HepG2 (cell line): ENCODE measurements around the gene UQCR11. TPM values are rescaled to one million over a fixed set of nuclear protein-coding genes. Genes with fewer than 3 reads are reported as not detected.

ENCODE experiments used
- ATAC-seq: fragments of 200-7000 bp; cut with Tn5 transposase; 3 replicates; pipeline ENCODE4 v1.9.1; 2020; ENCODE audit warnings: mild to moderate bottlenecking, moderate library complexity
- BruUV-seq: library from RNA; stranded (reverse); fragments of 400-500 nt; replicated peaks from 2 replicates; lab custom pipeline; 2021; lab: Mats Ljungman, UMichigan
- CTCF ChIA-PET: fragments of 300-600 bp; formaldehyde crosslinking; extraction: SDS; loops from one replicate; lab custom pipeline; 2021; ENCODE audit warnings: low total read pairs, inconsistent platforms, low intra/inter-chr PET ratio; lab: Yijun Ruan, JAX
- POLR2A ChIA-PET: fragments of 350-600 bp; sonication (Branson Sonifier 250); formaldehyde crosslinking; loops from one replicate; lab custom pipeline; 2020; ENCODE audit warnings: antibody characterized with exemption, inconsistent platforms; lab: Yijun Ruan, JAX
- DNase-seq: peaks from one replicate; pipeline ENCODE4 v3.0.0-alpha.2; 2015; ENCODE audit warnings: low spot score
- FAIRE-seq: peaks from 3 replicates; lab custom pipeline; 2011; peaks lifted over from hg19 to GRCh38; lab: Jason Lieb, UNC
- H2AFZ ChIP-seq: one replicate; pipeline ENCODE4 v1.6.1; 2011; ENCODE audit warnings: low read length, inconsistent platforms
- H3K27ac ChIP-seq: fragments of 300-600 bp; 3 replicates; pipeline ENCODE4 v1.8.0; 2011; ENCODE audit warnings: mixed run types, mild to moderate bottlenecking, mixed read lengths, low read length, inconsistent platforms; ENCODE audit not compliant: insufficient read depth; ENCODE audit errors: extremely low read length
- H3K27me3 ChIP-seq, 2 experiments: fragments of 200-600 bp in 1 of 2; 2 replicates in 1 of 2; 3 replicates in 1 of 2; pipeline versions ENCODE4 v1.6.0 to v1.8.0; 2011; ENCODE audit warnings: low read length in 2 of 2, mild to moderate bottlenecking in 2 of 2, moderate library complexity in 2 of 2, inconsistent platforms in 1 of 2; ENCODE audit not compliant: insufficient read depth in 2 of 2, control insufficient read depth in 1 of 2
- H3K36me3 ChIP-seq, 2 experiments: fragments of 200-600 bp in 1 of 2; replicated peaks in 1 of 2; 2 replicates in 1 of 2; 3 replicates in 1 of 2; pipeline versions ENCODE4 v1.5.1 to v1.8.0; 2011; ENCODE audit warnings: low read length in 2 of 2, inconsistent platforms in 1 of 2; ENCODE audit not compliant: insufficient read depth in 2 of 2, control insufficient read depth in 1 of 2
- H3K4me1 ChIP-seq: 2 replicates; pipeline ENCODE4 v1.5.1; 2012; ENCODE audit warnings: low read length, inconsistent platforms; ENCODE audit not compliant: insufficient read depth
- H3K4me2 ChIP-seq: 2 replicates; pipeline ENCODE4 v1.6.0; 2011; ENCODE audit warnings: low read depth, low read length, inconsistent platforms
- H3K4me3 ChIP-seq, 3 experiments: fragments of 200-600 bp in 1 of 3; sonication (generic), shearing (Covaris generic) in 1 of 3; replicated peaks in 1 of 3; 2 replicates each; pipeline ENCODE4 v1.5.1; 2011 to 2016; ENCODE audit warnings: low read length in 3 of 3, inconsistent platforms in 2 of 3, low read depth in 2 of 3, mild to moderate bottlenecking in 2 of 3, control low read depth in 1 of 3, mixed read lengths in 1 of 3; ENCODE audit not compliant: insufficient read depth in 1 of 3
- H3K79me2 ChIP-seq: one replicate; pipeline ENCODE4 v1.6.1; 2011; ENCODE audit warnings: low read length, inconsistent platforms; ENCODE audit not compliant: insufficient read depth
- H3K9ac ChIP-seq: 2 replicates; pipeline ENCODE4 v1.6.0; 2011; ENCODE audit warnings: mild to moderate bottlenecking, low read depth, low read length, inconsistent platforms; ENCODE audit not compliant: insufficient read depth
- H3K9me3 ChIP-seq: 2 replicates; pipeline ENCODE4 v1.5.1; 2012; ENCODE audit warnings: mild to moderate bottlenecking, low read length
- H4K20me1 ChIP-seq: 2 replicates; pipeline ENCODE4 v1.6.0; 2011; ENCODE audit warnings: inconsistent platforms, mild to moderate bottlenecking, low read length, moderate library complexity; ENCODE audit not compliant: insufficient read depth
- AGO2 ChIP-seq: fragments of 200-400 bp; formaldehyde crosslinking; optimal IDR thresholded peaks from 2 replicates; pipeline ENCODE3; 2017; ENCODE audit warnings: mild to moderate bottlenecking, low read depth, low read length, moderate library complexity
- DPF2 ChIP-seq: sonication (generic); formaldehyde crosslinking; IDR thresholded peaks from 2 replicates; pipeline ENCODE4 v1.4.0; 2020; ENCODE audit warnings: mild to moderate bottlenecking, low read depth, missing genetic modification reagents, borderline replicate concordance
- NFE2L1 ChIP-seq: sonication (generic); formaldehyde crosslinking; IDR thresholded peaks from 2 replicates; pipeline ENCODE4 v1.4.0; 2020; ENCODE audit warnings: missing genetic modification reagents, mild to moderate bottlenecking, borderline replicate concordance
- RBFOX2 ChIP-seq: fragments of 200-400 bp; formaldehyde crosslinking; IDR thresholded peaks from 2 replicates; pipeline ENCODE4 v1.6.1; 2017; ENCODE audit warnings: low read depth, mild to moderate bottlenecking, low read length
- WGBS: methylation state at CpG from one replicate; pipeline ENCODE4 v1.1.6; 2017; ENCODE audit warnings: low lambda C conversion rate; 5-methylcytosine and 5-hydroxymethylcytosine counted together
- in situ Hi-C: cut with HindIII; loops from 2 replicates; pipeline ENCODE4 v1.10.0; 2017; ENCODE audit warnings: low pct_unique_long_range_greater_than_20kb; ENCODE audit not compliant: extremely low pct_ligation_motif_present
- intact Hi-C: fragments of 100-400 bp; cut with micrococcal nuclease; formaldehyde crosslinking; loops from one replicate; pipeline ENCODE4 v1.10.0; 2022; ENCODE audit not compliant: unreplicated experiment
- polyA plus RNA-seq, 8 experiments: library from polyadenylated mRNA; depleted of rRNA in 3 of 8; stranded (reverse) in 7 of 8; unstranded in 1 of 8; fragments of >200 nt; fragmentation: Illumina TruSeq in 4 of 8; extraction: Trizol in 4 of 8; gene quantifications; 2 replicates each; pipeline versions ENCODE4 v1.2.1 to v1.2.3, GENCODE V29; 2011 to 2016; ENCODE audit warnings: low read depth in 4 of 8, missing spikeins in 1 of 8, mixed read lengths in 1 of 8; ENCODE audit not compliant: insufficient read depth in 1 of 8
- total RNA-seq, 5 experiments: library from RNA; depleted of rRNA; stranded (reverse); fragments of >200 nt; fragmentation: Illumina TruSeq; extraction: Trizol; gene quantifications; 2 replicates each; pipeline ENCODE4 v1.2.3, GENCODE V29; 2016; ENCODE audit warnings: low read depth in 1 of 5
- TF ChIP-seq, protein P1 (sequence below): sonication (generic); formaldehyde crosslinking; conservative IDR thresholded peaks from 2 replicates; pipeline ENCODE4 v1.4.0; 2020; ENCODE audit warnings: missing genetic modification reagents

Gene UQCR11
- total and polyA plus RNA-seq, 2 of the 13 experiments (the other 11 are each of a cell fraction or from before 2014, with no cell fraction given) = 125 to 214 TPM

- 100% methylated on average over 10 of the region's 15 CpGs for WGBS
- intact Hi-C loops = loop anchor here (10.0 kb wide), 1 partner anchor 55 kb away; no protein-coding TSS in a partner anchor
- no peak overlapping the region for H3K4me3 ChIP-seq
- ATAC-seq (no peak), DNase-seq (no peak), FAIRE-seq (no peak)
- H3K9me3 ChIP-seq = no peaks in the 10 kb centered on the region
- no TSS peak for BruUV-seq
- H3K9ac ChIP-seq = no peak overlapping the region
- ChIA-PET CTCF (no interaction called here), POLR2A (no interaction called here)
- H3K79me2 ChIP-seq = peaks cover 33% of the 10 kb centered on the region
- H4K20me1 ChIP-seq = peaks cover 5% of the 10 kb centered on the region; the same call in 1 of the 2 replicates
- TF ChIP-seq RBFOX2 (peak; percentile 51; the same call in 1 of the 2 replicates), NFE2L1 (CRISPR knock-in tag) (no peak), DPF2 (CRISPR knock-in tag) (no peak)
- no peak overlapping the region for H3K4me2 ChIP-seq
- peaks cover 20% of the 10 kb centered on the region for H3K4me1 ChIP-seq
- in situ Hi-C loops = no loop called here
- peaks cover 13 to 31% of the 10 kb centered on the region in 2 experiments for H3K36me3 ChIP-seq
- H3K27ac ChIP-seq = no peak overlapping the region
- no peaks in the 10 kb centered on the region; a peak in 1 of 5 replicates for H3K27me3 ChIP-seq
- H2AFZ ChIP-seq = no peak overlapping the region
Measured at GRCh38 chr19:1599460-1599846, 5.8 kb downstream of the UQCR11 start.

GRCh38 chr19:1598777-1599459, 6.3 kb downstream of the UQCR11 start:
- H3K79me2 ChIP-seq = peaks cover 28% of the 10 kb centered on the region
- DNase-seq (no peak), FAIRE-seq (no peak), ATAC-seq (no peak)
- peaks cover 14% of the 10 kb centered on the region for H3K4me1 ChIP-seq
- H3K9ac ChIP-seq = no peak overlapping the region
- H3K4me2 ChIP-seq = no peak overlapping the region
- ChIA-PET POLR2A (no interaction called here), CTCF (no interaction called here)
- no peak overlapping the region for H2AFZ ChIP-seq
- H3K4me3 ChIP-seq = no peak overlapping the region
- intact Hi-C loops = loop anchor here (10.0 kb wide), 1 partner anchor 54 kb away; no protein-coding TSS in a partner anchor
- H3K27ac ChIP-seq = no peak overlapping the region
- WGBS = 97% methylated on average over 5 of the region's 20 CpGs
- H3K9me3 ChIP-seq = no peaks in the 10 kb centered on the region
- H3K36me3 ChIP-seq = peaks cover 13 to 34% of the 10 kb centered on the region in 2 experiments
- BruUV-seq = no TSS peak
- TF ChIP-seq, protein P1, sequence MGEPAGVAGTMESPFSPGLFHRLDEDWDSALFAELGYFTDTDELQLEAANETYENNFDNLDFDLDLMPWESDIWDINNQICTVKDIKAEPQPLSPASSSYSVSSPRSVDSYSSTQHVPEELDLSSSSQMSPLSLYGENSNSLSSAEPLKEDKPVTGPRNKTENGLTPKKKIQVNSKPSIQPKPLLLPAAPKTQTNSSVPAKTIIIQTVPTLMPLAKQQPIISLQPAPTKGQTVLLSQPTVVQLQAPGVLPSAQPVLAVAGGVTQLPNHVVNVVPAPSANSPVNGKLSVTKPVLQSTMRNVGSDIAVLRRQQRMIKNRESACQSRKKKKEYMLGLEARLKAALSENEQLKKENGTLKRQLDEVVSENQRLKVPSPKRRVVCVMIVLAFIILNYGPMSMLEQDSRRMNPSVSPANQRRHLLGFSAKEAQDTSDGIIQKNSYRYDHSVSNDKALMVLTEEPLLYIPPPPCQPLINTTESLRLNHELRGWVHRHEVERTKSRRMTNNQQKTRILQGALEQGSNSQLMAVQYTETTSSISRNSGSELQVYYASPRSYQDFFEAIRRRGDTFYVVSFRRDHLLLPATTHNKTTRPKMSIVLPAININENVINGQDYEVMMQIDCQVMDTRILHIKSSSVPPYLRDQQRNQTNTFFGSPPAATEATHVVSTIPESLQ (CRISPR knock-in tag) = no peak
- TF ChIP-seq RBFOX2 (peak; percentile 11; the same call in 1 of the 2 replicates), AGO2 (peak; percentile 52)
- TF ChIP-seq, all 625 proteins: peak for 2
- in situ Hi-C loops = no loop called here
- Histone ChIP-seq H3K27me3 (no peaks in the 10 kb centered on the region; a peak in 1 of 5 replicates), H4K20me1 (peaks cover 5% of the 10 kb centered on the region; the same call in 1 of the 2 replicates)
